NCI-H2081 (cell line): ENCODE measurements around the gene EXOC7.
"Not testable (repeated sequence)": the region's sequence is repeated elsewhere in the genome, so short reads cannot be mapped to it uniquely, and the experiment has no call there.

Source experiments
- DNase-seq, 2 experiments: peaks; one replicate each; lab custom pipeline; 2025; lab: John Stamatoyannopoulos, UW

EXOC7 gene

DNA sequence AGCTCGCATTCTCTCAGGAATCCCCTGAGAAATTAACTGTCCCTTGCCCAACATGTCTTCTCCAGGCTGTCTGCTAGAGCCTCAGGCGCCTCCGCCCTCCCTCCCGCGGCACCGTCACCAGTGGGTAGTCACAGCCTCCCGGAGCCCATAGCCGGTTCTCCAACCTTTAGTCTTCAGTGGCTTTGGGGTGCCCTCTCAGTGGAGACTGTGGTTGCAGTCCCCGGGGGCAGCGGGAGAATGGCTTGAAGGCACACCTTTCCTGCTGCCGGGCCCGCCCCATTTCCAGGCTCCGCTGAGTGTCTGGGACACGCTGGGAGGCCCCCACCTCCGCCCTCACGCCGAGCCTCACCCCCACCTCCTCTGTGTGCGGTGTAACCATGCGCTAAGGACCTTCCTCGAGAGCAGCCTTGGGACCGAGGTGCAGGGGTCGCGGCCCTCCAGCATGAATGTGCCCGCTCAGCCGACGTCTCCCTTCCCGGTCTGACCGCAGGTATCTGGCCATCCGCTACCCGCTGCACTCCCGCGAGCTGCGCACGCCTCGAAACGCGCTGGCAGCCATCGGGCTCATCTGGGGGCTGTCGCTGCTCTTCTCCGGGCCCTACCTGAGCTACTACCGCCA lies 27.3 kb downstream of the EXOC7 start:
- DNase-seq, result no peak

DNA sequence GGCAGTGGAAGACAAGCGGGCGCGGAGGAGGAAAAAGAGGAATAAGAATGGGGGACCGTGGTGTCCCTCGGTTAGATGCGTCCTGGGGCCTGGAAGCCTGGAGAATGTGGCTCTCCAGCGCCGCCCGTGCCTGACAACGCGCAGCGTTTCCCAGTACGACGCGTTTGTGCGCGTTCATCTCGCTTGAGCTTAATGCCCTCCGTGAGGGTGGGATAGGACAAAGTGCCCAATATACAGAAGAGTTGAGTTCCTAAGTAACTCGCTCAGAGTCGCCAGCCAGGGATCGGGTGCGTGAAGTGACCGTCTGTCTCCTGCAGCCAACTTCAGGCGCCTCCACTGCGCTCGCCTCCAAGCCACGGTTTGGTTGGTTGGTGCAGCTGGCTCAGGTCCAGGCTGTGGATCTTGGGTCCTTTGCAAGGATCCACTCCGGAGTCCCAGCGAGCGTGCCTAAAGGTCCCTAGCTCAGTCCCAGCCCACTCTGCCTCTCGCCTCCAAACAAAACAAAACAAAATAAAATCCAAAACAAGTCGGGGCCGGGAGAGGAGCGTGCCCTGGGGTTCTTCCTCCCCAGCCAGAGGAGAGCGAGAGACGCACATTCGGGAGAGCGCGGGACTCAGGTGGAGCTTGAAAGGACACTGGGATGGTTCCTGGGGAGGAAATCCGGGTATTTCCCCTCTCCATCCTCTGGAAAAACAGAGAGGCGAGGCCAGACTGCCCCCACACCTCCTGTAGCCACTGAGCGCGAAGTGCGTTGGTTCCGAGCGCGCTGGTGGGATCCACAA lies 28.0 kb downstream of the EXOC7 start:
- DNase-seq, result no peak

GRCh38 chr17:76074390-76075363 lies 28.9 kb downstream of the EXOC7 start, which contains the start of gene GALR2:
TSS of gene GALR2 (plus strand) at chr17:76074781. CDS start at chr17:76074884, 103 bp downstream.
- DNase-seq, result no peak

- peak; percentile 94 to 95 for DNase-seq
Observed at GRCh38 chr17:76072148-76072858, 31.3 kb downstream of the EXOC7 start, which contains the start of gene SRP68. TSS of gene SRP68 (minus strand) at chr17:76072517. CDS start at chr17:76072491, 26 bp downstream.

GRCh38 chr17:76071531-76072147 lies 31.9 kb downstream of the EXOC7 start:
- no peak for DNase-seq

GRCh38 chr17:76065775-76066174 lies 37.8 kb downstream of the EXOC7 start:
- DNase-seq, result no peak

DNA sequence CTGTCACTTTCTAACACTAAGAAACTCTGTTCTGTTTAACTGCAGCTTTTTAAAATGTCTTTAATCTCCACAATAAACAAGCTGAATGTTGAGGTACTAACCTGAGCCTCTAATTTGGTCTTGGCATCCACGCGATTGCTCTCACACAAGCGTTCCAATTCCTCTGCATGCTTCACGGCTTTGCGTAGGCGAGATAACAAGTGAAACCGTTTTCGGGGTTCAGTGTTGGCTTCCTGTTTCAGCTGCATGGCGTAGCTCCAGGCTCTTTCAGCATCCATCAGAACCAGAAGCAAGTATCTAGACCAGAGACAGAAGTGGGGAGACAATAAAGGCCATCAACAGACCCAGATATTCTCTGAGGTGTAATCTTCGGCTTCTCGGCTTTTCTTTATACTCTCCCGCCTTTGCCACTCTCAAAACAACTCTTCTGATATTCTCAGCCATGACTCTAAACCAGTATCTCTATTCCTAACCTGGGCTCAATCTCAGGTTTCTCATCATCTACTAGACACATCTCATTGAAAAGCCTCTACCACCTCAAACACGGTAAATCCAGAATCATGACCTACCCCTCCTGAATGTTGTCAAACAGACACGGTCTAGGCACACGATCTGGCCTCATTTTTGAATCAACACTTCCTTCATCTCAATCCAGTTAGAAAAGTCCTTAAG lies 39.6 kb downstream of the EXOC7 start:
- DNase-seq, result no peak

GRCh38 chr17:76058264-76058663 lies 45.3 kb downstream of the EXOC7 start:
- DNase-seq, result not testable (repeated sequence)

DNA sequence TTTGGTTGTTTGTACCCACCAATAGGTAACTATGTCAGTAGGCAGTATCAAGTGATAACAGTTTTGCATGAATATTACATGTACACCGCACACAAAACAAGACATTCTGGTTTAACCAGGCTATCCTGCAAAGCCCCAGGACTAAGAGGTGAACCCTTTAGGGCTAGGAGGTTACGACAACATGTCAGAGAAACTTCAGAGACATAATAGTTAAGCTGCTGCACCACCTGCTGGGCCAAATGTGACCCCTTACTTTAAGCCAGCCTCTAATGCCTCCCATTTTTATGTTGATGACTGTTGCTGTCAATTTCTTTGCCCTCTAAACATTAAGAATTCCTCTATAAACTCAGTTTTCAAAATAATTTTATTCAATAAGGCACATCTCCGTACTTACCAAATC lies 46.7 kb downstream of the EXOC7 start:
- no peak for DNase-seq

- no peak for DNase-seq
Observed at GRCh38 chr17:76054112-76054476, 49.5 kb downstream of the EXOC7 start.

DNA sequence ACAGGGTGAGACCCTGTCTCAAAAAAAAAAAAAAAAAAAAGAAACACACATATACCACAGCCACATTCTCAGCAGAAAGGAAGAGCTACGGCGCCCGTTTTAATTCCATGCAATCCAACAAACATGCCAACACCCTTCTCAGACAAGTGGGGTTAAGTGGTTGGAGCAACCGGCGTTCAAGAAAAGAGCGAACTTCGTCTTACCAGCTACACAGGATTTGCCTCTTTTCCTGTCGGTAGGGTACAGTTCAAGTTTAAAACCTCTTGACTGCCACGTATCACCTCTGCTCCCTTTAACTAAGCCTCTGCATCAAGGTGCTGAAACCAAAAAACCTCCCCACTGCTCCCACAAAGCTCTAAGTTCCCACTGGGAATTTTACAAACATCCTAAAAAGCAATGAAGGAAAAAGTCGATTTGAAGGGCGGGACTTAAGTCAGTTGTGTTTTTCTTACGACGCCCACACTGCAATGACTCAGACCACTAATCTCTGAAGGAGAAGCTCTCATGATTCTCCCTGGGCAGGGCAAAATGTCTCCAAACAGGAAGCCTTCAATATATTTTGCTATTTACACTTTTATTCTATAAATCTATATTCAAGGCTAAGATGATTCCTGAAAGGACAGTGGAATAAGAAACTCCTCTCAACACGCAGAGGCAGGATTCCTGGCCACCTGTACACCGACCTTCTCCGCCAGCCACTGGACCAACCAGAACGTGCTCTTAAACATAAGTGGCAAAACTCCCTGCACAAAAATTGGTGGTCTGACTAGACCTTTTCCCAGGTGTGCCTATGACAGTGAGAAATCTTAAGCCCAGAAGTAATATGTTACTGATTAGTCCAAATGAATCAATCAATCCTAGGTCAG lies 50.1 kb downstream of the EXOC7 start:
- DNase-seq, result no peak

DNA sequence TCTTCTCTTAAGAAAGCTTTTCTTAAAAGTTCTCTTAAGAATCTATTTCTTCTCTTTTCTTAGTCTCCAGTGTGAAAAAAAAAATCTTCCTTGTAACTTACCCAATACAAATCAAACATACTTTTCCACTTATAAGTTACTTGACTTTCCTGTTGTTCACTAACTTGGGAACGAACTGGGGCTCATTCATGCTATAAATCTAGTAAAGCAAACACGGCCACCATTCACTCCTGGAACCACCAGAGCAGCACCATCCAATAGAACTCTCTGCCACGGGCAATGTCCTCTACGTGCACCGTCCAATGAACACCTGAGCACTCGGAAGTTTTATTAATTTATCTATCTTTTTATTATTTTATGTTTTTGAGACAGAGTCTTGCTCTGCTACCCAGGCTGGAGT lies 52.0 kb downstream of the EXOC7 start:
- no peak for DNase-seq

- DNase-seq, result no peak
Observed at GRCh38 chr17:76050538-76051467, 52.8 kb downstream of the EXOC7 start.

DNA sequence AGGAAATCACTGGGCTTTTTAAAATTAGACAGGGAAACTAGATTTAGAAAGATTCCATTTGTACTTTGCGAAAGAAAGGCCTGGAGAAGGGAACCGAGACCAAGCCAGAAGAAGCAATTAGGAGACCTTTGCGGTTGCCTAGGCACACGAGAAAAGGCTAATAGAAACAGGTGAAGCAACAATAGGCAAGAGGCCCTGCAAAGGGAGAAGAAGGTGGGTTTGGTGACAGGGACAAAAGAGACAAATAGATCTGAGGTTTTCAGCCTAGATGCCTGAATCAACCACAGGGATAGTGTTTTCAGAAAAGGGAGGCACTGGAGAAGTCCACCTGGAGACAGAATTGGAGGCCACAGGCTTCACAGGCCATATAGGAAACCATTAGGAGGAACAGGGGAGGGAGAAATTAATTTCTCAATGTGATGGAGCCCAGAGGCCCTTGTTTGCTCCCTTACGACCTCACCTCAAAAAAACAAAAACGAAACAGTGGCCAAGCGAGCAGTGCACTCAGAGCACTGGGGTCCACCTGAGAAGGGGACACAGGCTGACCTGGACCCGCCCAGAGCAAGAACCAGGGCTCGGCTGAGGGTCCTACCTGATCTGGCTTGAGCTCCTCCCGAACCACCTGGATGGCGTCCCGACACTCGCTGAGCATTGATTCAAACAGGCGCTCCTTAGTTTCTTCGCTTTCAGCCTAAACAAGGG lies 53.6 kb downstream of the EXOC7 start:
- DNase-seq, result no peak

- no peak for DNase-seq
Observed at GRCh38 chr17:76049239-76049638, 54.3 kb downstream of the EXOC7 start.

GRCh38 chr17:76048711-76049110 lies 54.9 kb downstream of the EXOC7 start:
- no peak for DNase-seq

GRCh38 chr17:76048025-76048605 lies 55.5 kb downstream of the EXOC7 start:
- DNase-seq, result no peak

GRCh38 chr17:76046064-76046463 lies 57.5 kb downstream of the EXOC7 start:
- no peak for DNase-seq
